HEK293 (cell line): ENCODE measurements around the gene GPR155.

Experiments
- BCL11B ChIP-seq: fragments of 450-650 bp; formaldehyde crosslinking; IDR thresholded peaks from 2 replicates; pipeline ENCODE4 v1.5.1; 2016; ENCODE audit warnings: low read depth, missing biosample characterization, missing genetic modification characterization
- GLIS2 ChIP-seq: fragments of 450-650 bp; formaldehyde crosslinking; IDR thresholded peaks from 2 replicates; pipeline ENCODE4 v1.5.1; 2016; ENCODE audit warnings: missing biosample characterization, missing genetic modification characterization
- OSR2 ChIP-seq: fragments of 450-650 bp; formaldehyde crosslinking; IDR thresholded peaks from 2 replicates; pipeline ENCODE4 v1.5.1; 2016; ENCODE audit warnings: missing biosample characterization, missing genetic modification characterization
- PRDM1 ChIP-seq: fragments of 450-650 bp; formaldehyde crosslinking; IDR thresholded peaks from 2 replicates; pipeline ENCODE4; 2016; ENCODE audit warnings: missing biosample characterization, missing genetic modification characterization
- SCRT1 ChIP-seq: fragments of 450-650 bp; formaldehyde crosslinking; IDR thresholded peaks from 2 replicates; pipeline ENCODE4 v1.5.1; 2016; ENCODE audit warnings: missing biosample characterization, missing genetic modification characterization, borderline replicate concordance
- SETDB1 ChIP-seq: IDR thresholded peaks from one replicate; pipeline ENCODE4 v1.6.1; 2017; ENCODE audit warnings: mild to moderate bottlenecking, low read length, moderate library complexity, mixed read lengths; ENCODE audit not compliant: insufficient read length
- SP3 ChIP-seq: fragments of 450-650 bp; formaldehyde crosslinking; IDR thresholded peaks from 2 replicates; pipeline ENCODE4 v1.5.1; 2016; ENCODE audit warnings: missing biosample characterization, missing genetic modification characterization
- SP7 ChIP-seq: fragments of 450-650 bp; formaldehyde crosslinking; IDR thresholded peaks from 2 replicates; pipeline ENCODE4 v1.5.1; 2016; ENCODE audit warnings: missing biosample characterization, missing genetic modification characterization
- ZBTB21 ChIP-seq: fragments of 450-650 bp; formaldehyde crosslinking; IDR thresholded peaks from 2 replicates; pipeline ENCODE4 v1.5.1; 2017; ENCODE audit warnings: missing biosample characterization, missing genetic modification characterization
- ZBTB48 ChIP-seq: fragments of 450-650 bp; formaldehyde crosslinking; IDR thresholded peaks from 2 replicates; pipeline ENCODE4 v1.5.1; 2016; ENCODE audit warnings: missing biosample characterization, missing genetic modification characterization
- ZBTB49 ChIP-seq: fragments of 450-650 bp; formaldehyde crosslinking; IDR thresholded peaks from 2 replicates; pipeline ENCODE4 v1.5.1; 2016; ENCODE audit warnings: missing biosample characterization, missing genetic modification characterization, low read depth
- ZBTB8A ChIP-seq: fragments of 450-650 bp; formaldehyde crosslinking; IDR thresholded peaks from 2 replicates; pipeline ENCODE4 v1.5.1; 2016; ENCODE audit warnings: missing biosample characterization, missing genetic modification characterization
- ZEB2 ChIP-seq: fragments of 450-650 bp; formaldehyde crosslinking; IDR thresholded peaks from 2 replicates; pipeline ENCODE4 v1.5.1; 2016; ENCODE audit warnings: missing biosample characterization, missing genetic modification characterization
- ZNF2 ChIP-seq: fragments of 450-650 bp; formaldehyde crosslinking; IDR thresholded peaks from 2 replicates; pipeline ENCODE4 v1.5.1; 2016; ENCODE audit warnings: missing biosample characterization, missing genetic modification characterization
- ZNF211 ChIP-seq: fragments of 450-650 bp; formaldehyde crosslinking; IDR thresholded peaks from 2 replicates; pipeline ENCODE4 v1.5.1; 2016; ENCODE audit warnings: low read depth, missing biosample characterization, missing genetic modification characterization
- ZNF335 ChIP-seq: fragments of 450-650 bp; formaldehyde crosslinking; conservative IDR thresholded peaks from 2 replicates; pipeline ENCODE4 v1.5.1; 2016; ENCODE audit warnings: missing biosample characterization, missing genetic modification characterization
- ZNF394 ChIP-seq: fragments of 450-650 bp; formaldehyde crosslinking; IDR thresholded peaks from 2 replicates; pipeline ENCODE4 v1.5.1; 2016; ENCODE audit warnings: missing biosample characterization, missing genetic modification characterization, mild to moderate bottlenecking, moderate library complexity, borderline replicate concordance
- ZNF518A ChIP-seq: fragments of 450-650 bp; formaldehyde crosslinking; conservative IDR thresholded peaks from 2 replicates; pipeline ENCODE4 v1.5.1; 2016; ENCODE audit warnings: low read depth, missing biosample characterization, missing genetic modification characterization
- ZNF549 ChIP-seq: fragments of 450-650 bp; IDR thresholded peaks from 2 replicates; pipeline ENCODE4 v1.5.1; 2018; ENCODE audit warnings: missing biosample characterization, missing genetic modification characterization, mild to moderate bottlenecking, inconsistent platforms, moderate library complexity
- ZSCAN5A ChIP-seq: fragments of 450-650 bp; formaldehyde crosslinking; IDR thresholded peaks from 2 replicates; pipeline ENCODE4 v1.5.1; 2016; ENCODE audit warnings: missing biosample characterization, missing genetic modification characterization

GPR155 gene

GRCh38 chr2:174395284-174395968, 91.4 kb downstream of the GPR155 start, which contains the start of gene SCRN3 (continued):
- TF ChIP-seq ZEB2 (peak; percentile 79; the same call in 1 of the 2 replicates), ZNF518A (tag by site-specific recombination) (peak; percentile 99), ZBTB48 (tag by site-specific recombination) (peak; percentile 92), PRDM1 (peak; percentile 93), ZNF2 (tag by site-specific recombination) (peak; percentile 17; the same call in 1 of the 2 replicates), GLIS2 (tag by site-specific recombination) (peak; percentile 41; the same call in 1 of the 2 replicates), ZNF549 (tag by site-specific recombination) (no peak), SCRT1 (tag by site-specific recombination) (peak; percentile 87), ZNF211 (tag by site-specific recombination) (no peak), SP3 (tag by site-specific recombination) (peak; percentile 73), SP7 (tag by site-specific recombination) (no peak), ZNF394 (tag by site-specific recombination) (peak; percentile 28; the same call in 1 of the 2 replicates), BCL11B (tag by site-specific recombination) (0 out of 2 replicates have a peak, but pooled peaks have one; percentile 62), ZBTB21 (tag by site-specific recombination) (peak; percentile 86), OSR2 (tag by site-specific recombination) (0 out of 2 replicates have a peak, but pooled peaks have one; percentile 8), ZNF335 (tag by site-specific recombination) (peak; percentile 74), ZBTB49 (tag by site-specific recombination) (no peak), ZBTB8A (tag by site-specific recombination) (0 out of 2 replicates have a peak, but pooled peaks have one; percentile 11), SETDB1 (no peak), ZSCAN5A (no peak)
- TF ChIP-seq, all 188 proteins: peak for 29
